GM18519 (cell line): Measurements from ENCODE around the gene OR8S1.
"Not testable (repeated sequence)": the region's sequence is repeated elsewhere in the genome, so short reads cannot be mapped to it uniquely, and the experiment has no call there.

Experiments
- ATAC-seq: cut with Tn5 transposase; IDR thresholded peaks from one replicate; pipeline ENCODE4 v1.9.1; 2021; ENCODE audit warnings: mild to moderate bottlenecking, moderate library complexity; ENCODE audit not compliant: unreplicated experiment, low FRiP score

OR8S1 gene

GRCh38 chr12:48553666-48554343, 28.4 kb downstream of the OR8S1 start:
- not testable (repeated sequence) for ATAC-seq

- ATAC-seq = no peak
These were observed 31.2 kb downstream of the OR8S1 start for GRCh38 chr12:48556631-48557030.

DNA sequence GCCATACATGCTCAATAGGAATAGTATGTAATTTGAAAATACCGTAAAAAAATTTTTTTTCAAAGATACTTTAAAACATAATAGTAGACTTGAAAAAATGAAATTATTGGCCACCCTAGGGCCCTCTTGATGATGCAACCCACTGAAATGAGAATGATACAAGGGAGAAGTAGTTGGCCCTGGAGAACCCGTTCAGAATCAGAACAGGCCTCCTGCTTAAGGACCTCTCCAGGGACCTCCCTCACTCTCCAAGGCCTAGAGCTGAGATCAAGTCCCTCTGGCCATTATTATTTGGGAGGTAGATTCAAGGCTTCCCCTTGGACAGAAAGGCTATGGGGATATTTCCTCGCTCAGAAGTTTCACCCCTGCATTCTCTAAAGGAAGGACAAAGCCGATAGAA, 32.5 kb downstream of the OR8S1 start:
- no peak for ATAC-seq

DNA sequence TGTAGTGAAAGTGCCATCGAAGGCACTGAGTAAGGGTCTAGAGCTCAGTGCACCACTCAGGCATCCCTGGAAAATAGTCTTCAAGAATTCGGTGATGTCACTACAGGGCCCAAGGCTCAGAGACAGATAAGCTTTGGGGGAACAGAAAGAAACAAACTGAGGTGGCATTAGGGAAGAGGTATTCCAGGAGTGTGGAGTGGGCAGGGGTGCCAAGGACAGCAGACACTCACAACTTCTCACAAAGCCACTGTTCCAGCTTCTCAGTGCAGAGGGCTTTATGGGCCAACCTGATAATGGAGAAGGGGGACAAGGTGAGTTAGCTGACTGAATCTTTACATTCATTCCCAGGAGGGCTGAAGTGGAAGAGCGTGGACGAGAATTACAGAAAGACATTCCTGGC, 42.3 kb downstream of the OR8S1 start:
- no peak for ATAC-seq

- no peak for ATAC-seq
These were observed 44.5 kb downstream of the OR8S1 start, which contains the start of gene LALBA for GRCh38 chr12:48569946-48570345. Gene LALBA (minus strand): TSS chr12:48570046. CDS start chr12:48570020, 26 bp downstream.

DNA sequence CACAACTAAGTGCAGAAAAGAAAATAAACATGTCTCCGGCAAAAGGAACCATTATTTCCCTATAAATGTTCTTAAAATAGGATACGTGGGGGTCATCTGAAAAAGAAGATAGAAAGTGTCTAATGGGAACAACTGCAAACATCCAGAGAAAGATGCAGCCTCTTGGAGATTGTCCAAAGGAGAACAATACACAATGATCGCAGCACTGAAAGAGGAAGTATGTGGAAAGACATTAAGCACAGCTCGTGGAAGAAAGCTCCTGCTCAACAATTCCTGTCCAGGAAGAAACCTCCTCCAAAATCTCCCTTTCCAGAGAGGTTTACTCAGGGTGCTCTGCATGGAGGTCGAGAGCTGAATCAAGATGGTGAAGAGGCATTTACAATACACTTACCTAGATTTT, 46.9 kb downstream of the OR8S1 start:
- ATAC-seq = no peak
